Stimulated activated effector memory CD8-positive, alpha-beta T cell treated with anti-CD3 and anti-CD28 coated beads, Interleukin-12 subunit alpha, Interleukin-12 subunit beta, amount 100 ng/mL, for 72 hours (primary cell): ENCODE data around the gene LRRK1.

Source experiments
- ATAC-seq: fragments of 150-1000 bp; cut with Tn5 transposase; 2 replicates; pipeline ENCODE4 v1.10.0; 2021
- DNase-seq, 2 donors: peaks; one replicate each; pipeline ENCODE4 v3.0.0; 2021 to 2022; ENCODE audit warnings: low spot score in 2 of 2
- H3K27ac Mint-ChIP-seq: one replicate; pipeline ENCODE4 v1.8.0; 2022; ENCODE audit warnings: mild to moderate bottlenecking, mixed read lengths
- H3K36me3 Mint-ChIP-seq: one replicate; pipeline ENCODE4 v1.8.0; 2022; ENCODE audit warnings: mild to moderate bottlenecking, mixed read lengths
- H3K4me1 Mint-ChIP-seq: one replicate; pipeline ENCODE4 v1.8.0; 2022; ENCODE audit warnings: mixed read lengths
- H3K4me3 Mint-ChIP-seq: one replicate; pipeline ENCODE4 v1.8.0; 2022; ENCODE audit warnings: mild to moderate bottlenecking, mixed read lengths
- H3K9me3 Mint-ChIP-seq: one replicate; pipeline ENCODE4 v1.8.0; 2022; ENCODE audit warnings: mixed read lengths

The LRRK1 gene

DNA sequence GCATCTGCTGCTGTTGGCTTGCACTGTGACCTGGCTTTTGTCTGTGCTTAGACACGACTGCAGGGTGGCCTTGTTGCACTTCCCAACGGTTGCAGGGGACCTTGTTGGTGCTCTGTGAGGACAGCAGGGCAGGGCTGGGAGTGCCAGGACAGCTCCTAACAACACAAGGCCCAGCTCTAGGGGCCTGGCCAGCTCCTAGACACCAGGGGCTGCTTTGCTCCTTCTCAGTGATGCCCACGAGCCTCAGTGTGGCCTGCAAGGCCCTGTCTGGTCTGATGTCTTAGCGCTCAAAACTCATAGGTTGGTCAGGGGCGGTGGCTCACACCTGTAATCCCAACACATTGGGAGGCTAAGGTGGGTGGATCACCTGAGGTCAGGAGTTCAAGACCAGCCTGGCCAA lies 183.6 kb downstream of the LRRK1 start:
- DNase-seq (no peak), ATAC-seq (no peak)
- Mint-ChIP-seq H3K27ac (peak overlapping the region; percentile 48), H3K4me3 (no peak overlapping the region), H3K4me1 (peaks cover 16% of the 10 kb centered on the region), H3K36me3 (no peaks in the 10 kb centered on the region), H3K9me3 (no peaks in the 10 kb centered on the region)

DNA sequence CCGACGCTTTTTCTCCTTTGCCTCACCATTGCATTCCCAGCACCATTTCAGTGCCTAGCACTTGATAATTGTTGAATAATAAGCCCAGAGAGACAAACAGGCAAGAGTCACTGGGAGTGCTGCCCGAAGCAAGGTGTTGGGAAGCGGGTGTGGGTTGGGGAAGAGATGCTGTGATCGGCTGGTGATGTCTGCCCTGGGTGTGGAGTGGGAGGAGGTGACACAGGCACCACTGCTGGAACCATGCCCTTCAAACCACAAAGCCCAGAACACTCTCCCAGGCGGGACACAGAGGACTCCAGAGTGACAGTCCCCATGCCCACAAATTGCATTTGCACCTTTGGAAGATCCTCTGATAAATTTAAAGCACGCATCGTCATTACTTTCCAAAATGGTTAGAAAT lies 184.4 kb downstream of the LRRK1 start:
- Mint-ChIP-seq H3K36me3 (no peaks in the 10 kb centered on the region), H3K9me3 (no peaks in the 10 kb centered on the region), H3K27ac (no peak overlapping the region), H3K4me3 (no peak overlapping the region), H3K4me1 (peaks cover 15% of the 10 kb centered on the region)
- ATAC-seq (no peak), DNase-seq (no peak)

DNA sequence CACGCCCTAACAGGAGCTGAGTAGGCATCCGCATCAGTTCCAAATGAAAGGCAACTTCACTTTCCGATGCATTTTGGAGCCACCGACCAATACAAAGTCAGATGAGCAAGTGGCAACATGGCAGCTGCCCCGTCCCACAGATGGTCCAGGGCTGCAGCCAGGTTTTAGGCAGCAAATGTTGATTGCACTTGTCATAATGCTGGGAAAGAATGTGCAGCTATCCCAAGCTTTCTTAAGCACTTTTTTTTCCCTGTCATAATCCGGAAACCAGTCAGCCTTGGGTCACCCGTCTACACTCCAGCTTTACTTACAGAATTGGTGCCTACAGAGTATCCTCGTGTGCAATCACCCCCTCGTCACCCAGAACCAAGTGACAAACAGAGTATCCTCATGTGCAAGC lies 185.0 kb downstream of the LRRK1 start:
- H3K4me1 Mint-ChIP-seq, result peaks cover 10% of the 10 kb centered on the region
- H3K27ac Mint-ChIP-seq, result no peak overlapping the region
- no peaks in the 10 kb centered on the region for H3K9me3 Mint-ChIP-seq
- DNase-seq, result no peak
- H3K36me3 Mint-ChIP-seq, result no peaks in the 10 kb centered on the region
- H3K4me3 Mint-ChIP-seq, result no peak overlapping the region
- ATAC-seq, result no peak

DNA sequence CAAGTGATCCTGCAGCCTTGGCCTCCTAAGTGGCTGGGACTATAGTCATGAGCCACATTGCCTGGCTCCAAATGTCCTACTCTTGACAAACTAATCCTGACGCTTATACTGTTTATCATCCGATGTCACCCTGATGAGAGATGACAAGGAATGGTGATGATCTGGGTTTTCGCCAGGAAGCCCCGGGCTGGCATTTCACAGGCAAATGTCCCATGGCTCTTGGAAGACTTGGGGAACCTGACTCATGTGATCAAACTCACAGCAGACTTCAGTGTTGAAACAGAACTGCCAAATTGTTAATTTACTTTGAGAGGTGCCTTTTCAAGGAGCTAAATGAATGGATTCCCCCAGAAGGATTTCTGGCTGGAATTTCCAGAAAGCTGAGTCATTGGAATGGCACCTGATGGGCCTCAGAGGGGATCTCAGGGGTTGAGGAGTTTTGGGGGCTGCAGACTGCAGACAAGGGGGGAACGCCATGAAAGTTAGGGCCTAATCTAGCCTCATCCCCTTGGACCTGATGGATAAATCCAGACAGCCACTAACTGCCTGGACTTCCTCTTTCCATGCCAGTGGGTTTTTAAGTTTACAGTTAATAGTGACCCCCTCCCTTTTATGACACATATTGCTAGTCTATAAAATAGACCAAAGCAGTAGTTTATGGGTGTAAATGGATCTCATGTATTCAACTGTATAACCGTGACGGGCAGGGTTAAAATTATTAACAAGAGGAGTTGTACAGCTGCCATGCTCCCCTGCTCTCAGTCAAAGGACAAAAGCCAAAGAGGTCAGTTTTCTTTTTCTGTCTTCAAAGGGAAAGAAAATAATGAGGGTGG lies 186.1 kb downstream of the LRRK1 start:
- DNase-seq (no peak), ATAC-seq (no peak)
- Mint-ChIP-seq H3K27ac (no peak overlapping the region), H3K4me1 (peaks cover 5% of the 10 kb centered on the region), H3K4me3 (no peak overlapping the region), H3K9me3 (no peaks in the 10 kb centered on the region), H3K36me3 (no peaks in the 10 kb centered on the region)

DNA sequence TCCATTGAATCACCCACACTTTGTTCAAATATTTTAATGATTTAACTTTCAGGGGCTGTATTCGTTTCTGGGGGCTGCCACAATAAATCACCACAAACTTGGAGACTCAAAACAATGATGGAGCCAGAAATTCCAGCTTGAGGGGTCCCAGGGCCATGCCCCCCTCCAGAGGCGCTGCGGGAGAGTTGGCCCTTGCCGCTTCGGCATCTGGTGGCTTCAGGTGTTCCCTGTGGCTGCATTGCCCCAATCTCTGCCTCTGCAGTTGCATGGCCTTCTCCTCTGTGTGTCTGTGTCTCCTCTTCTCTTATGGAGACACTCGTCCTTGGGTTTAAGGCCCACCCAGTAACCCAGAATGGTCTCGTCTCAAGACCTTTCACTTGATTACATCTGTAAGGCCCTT lies 187.9 kb downstream of the LRRK1 start:
- Mint-ChIP-seq H3K4me3 (no peak overlapping the region), H3K27ac (no peak overlapping the region), H3K4me1 (peaks cover 5% of the 10 kb centered on the region), H3K9me3 (no peaks in the 10 kb centered on the region), H3K36me3 (no peaks in the 10 kb centered on the region)
- ATAC-seq (no peak), DNase-seq (no peak)

DNA sequence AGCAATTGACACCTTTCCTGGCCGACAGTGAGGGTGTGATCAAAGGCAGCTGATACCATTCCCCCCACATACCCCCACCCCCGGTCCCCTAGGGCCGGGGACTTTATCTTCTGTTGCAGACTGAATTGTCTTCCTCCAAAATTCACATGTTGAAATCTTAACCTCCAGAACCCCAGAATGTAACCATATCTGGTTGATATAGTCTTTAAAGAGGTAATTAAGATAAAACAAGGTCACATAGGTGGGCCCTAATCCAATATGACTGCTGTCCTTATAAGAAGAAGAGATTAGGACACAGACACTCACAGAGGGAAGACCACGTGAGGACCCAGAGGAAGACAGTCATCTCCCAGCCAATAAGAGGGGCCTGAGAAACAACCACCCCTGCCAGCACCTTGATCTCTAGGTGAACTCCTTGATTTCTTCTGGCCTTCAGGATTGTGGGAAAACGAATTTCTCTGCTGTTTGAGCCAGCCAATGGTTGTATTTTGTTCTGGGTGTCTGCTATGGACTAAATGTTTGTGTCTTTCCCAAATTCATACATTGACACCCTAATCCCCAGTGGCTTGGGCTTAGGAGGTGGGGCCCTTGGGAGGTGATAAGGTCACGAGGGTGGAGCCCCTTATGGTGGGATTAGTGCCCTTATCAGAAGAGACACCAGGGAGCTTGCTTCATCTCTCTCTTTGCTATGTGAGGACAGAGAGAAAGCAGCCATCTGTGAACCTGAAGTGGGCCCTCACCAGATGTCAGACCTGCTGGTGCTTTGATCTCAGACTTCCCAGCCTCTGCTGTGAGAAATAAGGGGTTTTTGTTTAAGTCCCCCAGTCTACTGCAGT lies 188.7 kb downstream of the LRRK1 start:
- Mint-ChIP-seq H3K4me1 (peaks cover 11% of the 10 kb centered on the region), H3K27ac (no peak overlapping the region), H3K4me3 (no peak overlapping the region), H3K9me3 (no peaks in the 10 kb centered on the region), H3K36me3 (no peaks in the 10 kb centered on the region)
- ATAC-seq, result no peak
- no peak for DNase-seq

DNA sequence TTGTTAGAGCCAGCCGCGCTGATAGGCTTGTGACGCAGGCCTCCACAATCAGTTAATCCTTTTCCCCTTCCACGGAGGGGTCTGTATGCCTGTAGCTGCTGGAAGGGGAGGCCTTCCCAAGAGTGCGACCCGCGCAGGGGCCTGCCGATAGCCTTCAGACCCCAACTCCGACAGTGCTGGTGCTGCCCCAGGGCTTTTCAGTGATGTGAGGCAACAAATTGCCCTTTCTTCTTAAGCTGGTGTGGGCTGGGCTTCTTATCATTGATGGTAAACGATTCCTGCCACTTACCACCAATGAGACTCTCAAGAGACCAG lies 189.3 kb downstream of the LRRK1 start:
- H3K4me3 Mint-ChIP-seq, result no peak overlapping the region

DNA sequence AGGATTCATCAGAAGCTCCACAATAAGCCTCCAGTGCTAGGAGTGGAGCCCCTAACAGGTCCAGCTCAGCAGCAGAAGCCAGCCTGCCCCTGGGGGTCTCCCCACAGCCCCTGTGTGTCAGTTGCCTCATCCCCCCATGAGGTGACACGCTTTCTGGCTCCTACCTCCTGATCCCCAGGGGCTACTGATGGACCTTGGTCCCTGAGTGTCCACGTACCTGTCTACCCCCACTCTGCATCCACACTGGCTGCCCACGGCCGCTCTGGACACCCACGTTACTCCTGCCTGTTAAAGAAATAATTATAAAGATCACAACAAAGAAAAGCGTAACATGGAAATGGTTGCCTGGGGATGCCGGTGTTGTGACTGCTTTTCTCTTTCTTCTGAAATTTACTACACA lies 189.6 kb downstream of the LRRK1 start:
- Mint-ChIP-seq H3K27ac (no peak overlapping the region), H3K4me3 (no peak overlapping the region), H3K9me3 (no peaks in the 10 kb centered on the region), H3K36me3 (no peaks in the 10 kb centered on the region), H3K4me1 (peaks cover 6% of the 10 kb centered on the region)
- DNase-seq, result no peak
- no peak for ATAC-seq

More for the DNA sequence above, 189.3 kb downstream of the LRRK1 start:
- ATAC-seq (no peak), DNase-seq (no peak)
- Mint-ChIP-seq H3K27ac (no peak overlapping the region), H3K9me3 (no peaks in the 10 kb centered on the region), H3K4me1 (peaks cover 8% of the 10 kb centered on the region), H3K36me3 (no peaks in the 10 kb centered on the region)

DNA sequence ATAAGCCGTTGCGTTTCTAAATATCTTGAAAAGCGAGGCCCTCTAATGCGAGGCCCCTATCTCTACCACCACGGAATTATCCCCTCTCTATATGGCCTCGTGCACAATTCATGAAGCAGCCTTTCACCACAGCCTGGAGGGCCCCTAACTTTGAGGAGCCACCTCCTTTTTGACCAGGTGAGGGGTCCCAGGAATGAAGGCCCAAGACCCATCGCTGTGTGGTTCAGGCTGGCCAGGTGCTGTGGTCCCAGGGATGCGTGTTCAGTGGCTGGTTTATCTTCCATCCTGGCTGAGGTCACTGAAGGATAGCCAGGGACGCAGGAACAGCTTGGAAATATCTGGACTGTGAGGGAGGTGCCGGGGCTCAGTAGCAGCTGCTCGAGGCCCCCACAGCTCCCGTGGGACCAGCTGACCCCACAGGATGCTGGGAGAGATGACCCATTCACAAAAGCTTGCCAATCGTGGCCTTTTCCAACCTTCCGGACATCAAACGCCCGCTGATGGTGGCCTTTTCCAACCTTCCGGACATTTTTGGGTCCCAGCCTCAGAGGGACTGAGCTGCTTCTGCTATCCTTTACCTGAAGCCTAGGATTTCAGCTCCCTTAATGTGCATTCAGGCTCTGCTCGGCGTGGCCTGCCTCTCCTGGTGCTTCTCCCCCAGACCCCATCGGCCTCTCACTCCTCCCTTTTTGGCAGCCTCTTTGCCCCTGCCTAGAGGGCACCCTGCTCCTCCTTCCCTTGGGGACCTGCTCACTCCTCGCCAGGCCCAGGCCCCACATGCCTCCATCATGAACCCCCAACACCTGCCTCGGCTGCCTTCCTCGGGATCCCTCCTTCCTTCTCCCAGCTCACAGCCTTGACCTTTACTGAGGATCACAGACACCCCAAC lies 191.8 kb downstream of the LRRK1 start:
- no peak overlapping the region for H3K4me3 Mint-ChIP-seq
- no peak for DNase-seq
- no peaks in the 10 kb centered on the region for H3K36me3 Mint-ChIP-seq
- H3K9me3 Mint-ChIP-seq, result no peaks in the 10 kb centered on the region
- peak overlapping the region; percentile 37 for H3K27ac Mint-ChIP-seq
- no peak for ATAC-seq
- peaks cover 6% of the 10 kb centered on the region for H3K4me1 Mint-ChIP-seq

DNA sequence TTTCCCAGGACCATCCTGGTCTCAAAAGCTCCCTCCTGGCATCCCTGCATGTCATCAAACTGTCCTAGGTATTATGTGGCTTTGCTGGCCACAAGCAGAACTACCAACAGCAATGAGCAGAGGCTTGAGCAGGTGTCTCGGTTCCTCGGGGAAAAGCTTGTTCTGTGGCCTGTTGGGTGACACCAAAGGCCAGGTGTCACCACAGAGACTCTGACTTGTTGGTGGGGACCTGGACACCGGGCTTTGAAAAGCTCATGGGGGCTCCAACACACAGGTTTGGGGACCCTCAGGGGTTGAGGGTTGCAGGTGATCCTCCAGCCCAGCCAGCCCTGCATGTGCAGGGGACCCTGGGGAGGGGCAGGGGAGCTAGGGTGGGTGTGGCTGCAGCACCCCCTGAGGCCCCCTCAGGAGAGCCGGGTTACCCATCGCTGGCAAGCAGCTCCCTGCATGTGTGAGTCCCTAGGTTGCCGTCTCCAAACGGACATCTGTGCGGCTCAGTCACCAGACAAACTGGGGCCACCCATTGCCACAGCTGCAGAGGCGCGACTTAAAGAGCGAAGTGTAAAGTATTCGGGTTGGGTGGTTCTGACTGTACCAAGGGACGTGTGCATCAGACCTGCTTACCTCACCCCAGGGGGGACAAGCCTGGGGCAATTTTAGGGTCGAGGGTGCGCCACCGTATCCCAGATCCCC lies 192.6 kb downstream of the LRRK1 start:
- Mint-ChIP-seq H3K27ac (peak overlapping the region; percentile 37), H3K36me3 (no peaks in the 10 kb centered on the region), H3K9me3 (no peaks in the 10 kb centered on the region), H3K4me1 (peaks cover 13% of the 10 kb centered on the region), H3K4me3 (no peak overlapping the region)
- no peak for ATAC-seq
- DNase-seq, result no peak

DNA sequence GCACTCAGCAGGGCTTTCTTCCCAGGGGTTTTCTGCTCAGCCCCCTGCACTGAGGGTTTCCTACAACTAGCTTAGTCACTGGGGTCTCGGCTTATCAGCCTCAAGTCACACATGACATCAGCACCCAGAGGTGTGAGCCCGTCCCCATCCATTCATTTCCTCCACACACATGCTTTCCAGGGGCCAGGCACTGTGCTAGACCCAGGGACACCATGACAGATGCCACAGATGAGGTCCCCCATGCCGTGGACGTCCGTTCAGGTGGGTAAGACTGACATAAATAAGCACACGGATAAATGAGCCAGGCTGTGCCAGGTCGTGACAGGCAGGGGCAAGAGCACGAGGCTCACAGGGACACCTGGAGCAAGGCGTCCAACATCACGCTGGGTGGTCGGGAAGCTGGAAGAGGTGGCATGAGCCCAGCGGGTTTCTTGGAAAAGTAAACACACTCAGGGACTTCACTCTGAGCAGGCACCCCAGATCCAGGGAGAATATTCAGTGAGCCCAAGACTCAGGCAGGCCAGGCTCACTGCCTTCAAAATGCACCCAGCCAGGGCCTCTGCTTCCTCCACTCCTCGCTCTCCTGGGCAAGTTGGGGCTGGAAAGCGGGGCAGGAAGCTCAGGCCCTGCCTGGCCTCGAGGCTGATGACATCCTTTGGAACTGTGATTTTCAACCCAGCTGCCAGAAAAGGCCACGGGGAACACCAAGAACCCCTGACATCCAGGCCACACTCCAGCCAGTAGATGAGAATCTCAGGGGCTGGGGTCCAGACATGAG lies 193.4 kb downstream of the LRRK1 start:
- ATAC-seq (no peak), DNase-seq (no peak)
- peaks cover 16% of the 10 kb centered on the region for H3K4me1 Mint-ChIP-seq
- peak overlapping the region; percentile 44 for H3K27ac Mint-ChIP-seq
- no peaks in the 10 kb centered on the region for H3K36me3 Mint-ChIP-seq
- no peak overlapping the region for H3K4me3 Mint-ChIP-seq
- no peaks in the 10 kb centered on the region for H3K9me3 Mint-ChIP-seq

DNA sequence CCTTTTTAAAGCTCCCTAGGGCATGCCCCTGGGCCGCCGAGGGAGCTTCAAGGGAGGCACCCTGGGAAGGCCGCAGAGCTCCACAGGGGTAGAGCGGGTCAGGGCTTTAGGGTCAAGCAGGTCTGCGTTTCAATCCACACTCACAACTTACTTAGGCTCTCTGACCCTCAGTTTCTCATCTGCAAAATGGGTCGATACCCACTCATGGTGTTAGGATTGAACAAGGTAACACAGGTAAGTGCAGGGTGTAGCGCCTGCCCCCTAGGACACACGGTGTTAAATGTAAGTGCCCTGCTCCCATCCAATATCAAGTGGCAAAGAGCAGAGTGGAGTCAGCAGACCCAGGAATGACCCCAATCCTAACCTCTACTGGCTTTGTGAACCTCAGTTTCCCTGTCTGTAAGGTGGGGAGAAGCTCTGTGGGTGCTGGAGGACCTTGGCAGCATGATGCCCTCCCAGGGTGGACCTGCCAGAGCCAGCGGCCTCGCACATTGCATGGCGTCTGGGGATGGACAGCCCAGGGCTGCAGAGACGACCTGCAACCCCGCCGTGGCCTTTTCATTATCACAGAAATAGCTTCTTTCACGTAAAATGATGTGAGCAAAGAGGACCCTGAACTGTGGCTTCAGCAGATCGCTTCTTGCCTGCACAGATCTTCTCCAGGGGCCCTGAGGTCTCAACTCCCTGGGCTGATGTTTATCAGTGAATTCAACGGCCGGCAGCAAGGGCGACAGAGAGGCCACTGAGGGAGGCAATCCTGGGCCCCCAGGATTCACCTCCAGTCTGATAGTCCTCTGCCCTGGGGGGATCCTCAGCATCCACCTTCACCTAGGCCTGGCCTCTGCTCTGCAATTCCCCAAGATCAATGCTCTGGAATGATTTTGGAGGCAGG lies 194.2 kb downstream of the LRRK1 start:
- no peaks in the 10 kb centered on the region for H3K9me3 Mint-ChIP-seq
- no peak overlapping the region for H3K4me3 Mint-ChIP-seq
- ATAC-seq, result no peak
- no peaks in the 10 kb centered on the region for H3K36me3 Mint-ChIP-seq
- H3K27ac Mint-ChIP-seq, result no peak overlapping the region
- H3K4me1 Mint-ChIP-seq, result peaks cover 16% of the 10 kb centered on the region
- DNase-seq, result no peak

DNA sequence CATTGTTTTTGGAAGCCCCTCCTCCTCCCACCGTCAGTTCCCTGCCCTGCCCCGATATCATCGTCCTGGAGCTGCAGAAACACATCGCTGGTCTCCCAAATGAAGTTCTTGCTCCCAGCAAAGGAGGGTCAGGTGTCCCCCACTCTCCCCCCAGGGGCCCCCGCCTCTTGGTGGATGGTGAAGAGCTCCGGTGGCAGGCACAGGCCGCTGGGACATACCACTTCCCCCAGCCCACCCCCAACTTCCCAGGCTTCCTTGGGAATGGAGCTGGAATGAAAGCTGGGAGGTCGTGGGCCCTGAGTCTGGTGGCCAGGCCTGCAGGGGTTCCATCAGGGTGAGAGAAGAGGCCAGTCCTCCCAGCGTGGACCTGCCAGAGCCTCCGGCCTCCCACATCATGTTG lies 195.0 kb downstream of the LRRK1 start:
- Mint-ChIP-seq H3K36me3 (no peaks in the 10 kb centered on the region), H3K4me1 (peaks cover 16% of the 10 kb centered on the region), H3K9me3 (no peaks in the 10 kb centered on the region), H3K4me3 (no peak overlapping the region), H3K27ac (no peak overlapping the region)
- no peak for DNase-seq
- no peak for ATAC-seq
